GM18519 (cell line): Measurements from ENCODE around the gene ID4.
A peak's percentile ranks its signal among the peaks of the same experiment; 100 is the strongest.

ENCODE experiments used
- ATAC-seq: cut with Tn5 transposase; IDR thresholded peaks from one replicate; pipeline ENCODE4 v1.9.1; 2021; ENCODE audit warnings: mild to moderate bottlenecking, moderate library complexity; ENCODE audit not compliant: unreplicated experiment, low FRiP score

ID4 gene, protein sequence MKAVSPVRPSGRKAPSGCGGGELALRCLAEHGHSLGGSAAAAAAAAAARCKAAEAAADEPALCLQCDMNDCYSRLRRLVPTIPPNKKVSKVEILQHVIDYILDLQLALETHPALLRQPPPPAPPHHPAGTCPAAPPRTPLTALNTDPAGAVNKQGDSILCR

DNA sequence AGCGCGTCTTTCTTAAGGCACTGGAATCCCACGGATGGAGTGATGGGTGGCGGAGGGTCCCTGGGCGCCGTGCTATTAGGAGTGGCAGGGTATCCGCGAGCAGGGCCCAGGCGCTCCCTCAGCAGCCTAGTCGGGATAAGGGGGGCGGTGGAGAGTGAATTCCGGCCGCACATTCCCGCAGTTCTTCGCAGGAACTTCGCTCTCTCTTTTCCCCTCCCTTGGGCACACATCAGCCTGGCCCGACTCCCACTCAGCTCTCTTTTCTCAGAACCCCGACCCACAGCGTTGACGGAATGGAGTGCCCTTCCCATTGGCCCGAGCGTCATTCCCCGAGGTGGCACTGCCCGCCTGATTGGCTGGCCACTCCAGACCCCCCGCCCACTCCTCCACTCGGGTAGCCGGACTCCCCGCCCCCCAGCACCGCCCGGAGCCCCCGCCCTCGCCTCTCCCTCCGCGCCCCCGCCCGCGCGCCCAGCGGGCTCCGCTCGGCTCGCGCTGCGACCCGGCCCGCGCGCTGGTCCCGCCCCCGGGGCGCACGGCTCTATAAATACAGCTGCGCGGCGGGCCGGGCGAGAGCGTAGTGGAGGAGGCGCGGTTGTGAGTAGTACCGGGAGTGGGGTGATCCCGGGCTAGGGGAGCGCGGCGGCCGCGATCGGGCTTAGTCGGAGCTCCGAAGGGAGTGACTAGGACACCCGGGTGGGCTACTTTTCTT is at the start of gene ID4:
ID4 (plus strand) TSS at position 572 of the 712 bp plus-strand sequence. CDS start 385 bp downstream, outside the sequence.
- no peak for ATAC-seq

DNA sequence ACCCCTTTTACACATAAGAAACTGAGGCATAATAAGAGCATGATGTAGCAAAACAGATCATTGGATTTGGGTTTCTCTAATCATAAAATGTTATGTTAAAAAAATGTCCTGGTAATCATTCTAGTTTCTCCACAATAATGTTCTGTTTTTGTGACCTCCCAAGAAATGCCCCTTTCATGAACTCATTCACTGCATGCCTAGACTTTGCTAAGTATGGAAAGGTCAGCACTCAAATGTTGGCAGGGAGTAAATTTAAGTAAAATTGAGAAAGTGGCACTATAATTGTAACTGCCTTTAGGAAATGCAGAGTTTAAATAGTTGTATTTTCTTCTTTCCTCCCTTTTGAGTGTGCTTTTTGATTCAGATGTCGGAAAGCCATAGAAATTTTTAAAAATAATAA is 48.5 kb upstream of the ID4 start:
- no peak for ATAC-seq

DNA sequence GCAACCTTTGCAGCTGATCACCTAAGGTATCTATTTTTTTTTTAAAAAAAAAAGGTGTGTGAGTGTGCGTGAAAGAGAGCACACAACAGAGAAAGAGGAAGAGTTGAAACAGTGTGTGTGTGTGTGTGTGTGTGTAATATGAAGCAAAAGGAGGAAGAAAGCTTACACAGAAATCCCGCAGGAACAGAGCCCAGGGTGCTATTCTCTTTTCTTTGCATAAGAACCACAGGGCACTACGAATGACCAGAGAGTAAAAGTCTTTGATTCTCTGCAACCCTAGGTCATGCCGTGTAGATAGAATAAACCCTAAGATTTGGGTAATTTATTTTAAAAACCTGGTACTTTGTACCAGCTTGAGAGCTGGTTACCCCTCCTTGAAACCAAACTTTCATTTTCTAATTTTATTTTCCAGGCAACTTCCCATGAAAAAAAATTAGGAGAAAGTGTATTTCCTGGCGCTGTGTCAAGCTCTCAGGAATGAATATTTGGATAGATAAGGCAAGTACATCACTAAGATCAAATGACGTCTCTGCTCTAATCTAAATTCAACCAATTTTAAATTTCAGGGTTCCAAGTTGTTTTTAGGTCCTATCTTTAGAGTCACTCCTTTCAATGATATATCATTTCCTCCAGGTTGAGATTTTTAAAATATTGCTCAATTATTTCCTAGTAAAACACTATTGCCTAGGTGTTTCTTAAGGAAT is 47.9 kb upstream of the ID4 start:
- ATAC-seq, result no peak

DNA sequence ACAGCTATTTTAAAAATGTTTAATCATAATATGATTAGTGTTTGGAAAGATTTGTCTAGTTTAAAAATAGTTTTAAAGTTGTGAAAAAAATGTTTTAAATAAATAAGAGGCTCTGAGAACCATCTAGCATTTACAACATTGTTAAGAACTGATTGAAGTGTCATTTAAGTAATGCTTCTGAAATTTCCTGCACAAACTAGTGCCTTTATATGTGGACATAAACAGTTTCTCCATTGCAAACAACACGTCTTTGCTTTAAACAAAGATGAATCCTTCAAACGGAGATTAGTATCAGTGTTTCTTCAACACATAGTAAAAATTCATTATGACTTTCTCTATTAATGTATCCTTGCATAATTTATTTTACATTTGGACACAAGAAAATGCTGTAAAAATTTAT is 45.9 kb upstream of the ID4 start:
- no peak for ATAC-seq

DNA sequence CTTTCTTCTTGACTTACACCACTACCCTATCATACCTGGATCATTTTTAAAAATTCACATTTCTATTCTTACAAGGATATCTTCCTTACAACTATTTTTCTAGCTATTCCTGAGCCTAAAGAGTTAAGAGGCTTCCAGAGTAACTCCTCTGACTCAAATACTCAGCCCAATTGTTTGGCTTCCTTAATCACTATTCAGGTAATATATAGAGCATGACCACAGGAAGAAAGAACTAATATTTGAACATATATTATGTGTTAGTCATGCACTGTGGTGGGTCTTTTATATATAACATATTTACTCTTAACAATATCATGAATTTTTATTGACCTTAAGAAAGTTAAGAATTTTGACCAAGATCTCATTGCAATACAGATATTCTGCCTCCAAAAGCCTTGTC is 42.0 kb upstream of the ID4 start:
- ATAC-seq, result no peak

DNA sequence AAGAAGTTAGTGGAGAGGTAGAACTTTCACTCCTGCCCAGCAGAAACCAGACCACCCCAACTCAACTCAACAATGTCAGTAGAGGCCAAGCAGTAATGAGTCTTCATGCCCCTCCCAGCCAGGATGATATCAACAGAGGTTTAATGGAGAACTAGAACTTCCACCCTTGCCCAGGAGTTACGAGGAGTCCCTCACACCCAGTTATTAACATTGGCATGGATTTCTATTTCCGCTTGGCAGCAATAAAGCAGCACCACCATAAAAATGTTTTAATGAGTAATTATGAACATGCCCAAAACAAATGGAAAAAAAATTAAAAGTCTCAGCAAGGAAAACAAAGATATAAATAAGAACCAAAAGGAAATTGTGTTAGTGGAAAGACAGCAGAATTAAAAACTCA is 40.7 kb upstream of the ID4 start:
- ATAC-seq, result no peak

DNA sequence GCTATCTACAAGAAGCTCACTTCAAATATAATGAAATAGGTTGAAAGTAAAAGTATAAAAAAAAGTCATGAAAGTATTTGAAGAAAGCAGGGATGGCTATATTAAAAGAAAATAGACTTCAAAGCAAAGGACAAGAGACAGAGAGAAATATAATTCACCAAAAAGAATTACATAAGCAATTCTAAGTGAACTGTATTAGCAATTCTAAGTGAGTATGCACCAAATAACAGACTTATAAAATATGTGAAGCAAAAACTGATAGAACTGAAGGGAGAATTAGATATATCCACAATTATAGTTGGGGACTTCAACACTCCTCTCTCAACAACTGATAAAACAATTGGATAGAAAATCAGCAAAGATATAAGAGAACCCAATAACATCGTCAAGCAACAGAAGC is 38.8 kb upstream of the ID4 start:
- no peak for ATAC-seq

DNA sequence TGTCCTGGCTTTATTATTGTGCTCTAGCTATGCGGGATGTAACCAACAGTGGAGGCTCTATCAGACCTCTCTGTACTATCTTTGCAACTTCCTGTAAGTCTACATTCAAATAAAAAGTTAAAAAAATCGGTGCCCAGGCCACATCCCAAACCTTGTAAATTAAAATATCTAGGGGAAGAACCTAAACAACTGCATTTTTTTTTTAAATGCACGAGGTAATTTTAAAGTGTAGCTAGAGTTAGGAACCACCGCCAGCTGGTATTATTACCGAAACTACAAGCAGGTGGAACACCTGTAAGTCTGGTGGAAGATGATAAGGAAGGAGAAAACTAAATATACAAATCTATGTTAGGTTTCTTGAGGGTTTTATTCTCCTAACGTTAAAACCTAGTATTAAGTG is 34.5 kb upstream of the ID4 start:
- no peak for ATAC-seq

DNA sequence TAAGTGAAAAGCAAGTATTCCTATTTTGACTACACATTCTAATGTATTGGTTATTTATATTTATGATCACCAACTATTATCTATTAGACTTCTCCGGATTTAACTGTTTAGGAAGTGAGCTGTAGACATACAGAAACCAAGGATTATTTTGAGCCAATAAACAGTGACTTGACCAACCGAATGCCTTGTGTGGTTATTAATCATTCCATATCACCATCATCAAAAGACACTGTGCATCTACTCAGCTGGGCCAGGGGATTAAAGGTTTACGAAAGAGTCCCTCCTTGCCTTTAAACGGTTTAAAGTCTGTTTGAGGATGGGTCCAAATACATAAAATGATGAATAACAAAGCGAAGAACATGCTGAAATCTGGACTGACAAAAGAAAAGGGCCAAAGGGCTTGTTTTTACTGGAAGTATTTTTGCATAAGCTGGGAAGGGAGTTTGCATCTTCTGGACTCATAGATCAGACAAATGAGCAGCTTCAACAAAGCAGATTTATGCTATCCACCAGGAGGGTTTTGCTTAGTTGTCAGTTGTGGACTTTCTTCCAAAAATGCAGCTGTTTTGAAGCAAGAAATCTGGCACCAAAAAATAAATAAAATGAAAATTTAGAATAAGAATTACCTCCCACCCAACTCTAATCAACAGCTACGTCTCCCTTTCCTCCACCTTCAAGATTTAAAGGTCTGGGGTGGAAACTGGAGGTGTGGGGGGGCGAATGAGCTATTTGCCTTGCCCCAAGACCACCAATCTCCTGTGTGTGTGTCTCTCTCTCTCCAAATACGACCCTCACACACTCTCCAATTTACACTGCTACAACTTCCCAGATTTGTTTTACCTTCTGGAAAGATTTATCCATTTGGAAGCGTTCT is 33.6 kb upstream of the ID4 start:
- ATAC-seq, result no peak

DNA sequence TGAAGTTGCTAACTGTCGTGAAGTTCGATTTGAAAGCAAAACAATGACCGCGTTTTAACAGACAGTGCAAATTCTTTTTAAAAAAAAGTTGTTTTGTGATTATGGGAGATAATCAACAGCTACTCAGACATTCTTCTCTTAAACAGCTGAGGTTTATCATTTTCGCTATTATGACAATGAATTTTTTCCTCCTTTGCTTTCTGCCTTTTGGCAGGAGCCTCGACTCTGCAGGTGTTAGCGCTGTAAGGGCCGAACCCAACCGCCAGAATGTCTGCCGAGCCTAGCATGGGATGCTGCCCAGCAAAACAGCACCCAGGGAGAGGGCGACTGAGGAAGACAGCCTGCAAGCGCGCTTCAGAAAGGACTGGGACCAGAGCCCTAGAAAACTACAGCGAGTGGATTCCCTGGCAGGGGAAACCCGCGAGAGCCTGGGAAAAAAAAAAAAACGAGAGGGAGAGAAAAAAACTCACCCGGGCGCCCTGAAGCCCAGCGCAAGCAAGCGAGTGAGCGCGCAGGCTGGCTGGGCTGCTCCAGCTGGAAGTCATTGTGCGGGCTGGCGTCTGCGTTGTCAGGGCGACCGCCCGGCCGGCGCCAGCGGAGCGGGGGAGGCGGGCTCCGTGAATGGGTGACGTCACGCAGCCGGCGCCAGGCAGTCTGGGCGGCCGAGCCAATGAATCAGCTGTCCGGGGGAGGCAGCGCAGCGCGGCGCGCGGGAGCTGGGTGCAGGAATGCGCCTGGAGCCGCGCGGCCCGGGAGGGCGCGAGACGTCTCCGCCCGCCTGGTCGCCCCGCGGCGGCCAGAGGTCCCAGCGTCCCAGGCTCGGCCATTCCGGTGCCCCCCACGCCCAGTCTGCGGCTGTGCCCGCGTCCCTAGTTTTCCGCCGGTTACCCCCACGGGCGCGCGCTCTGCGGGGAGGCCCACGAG is 32.7 kb upstream of the ID4 start:
- ATAC-seq, result peak; percentile 95

DNA sequence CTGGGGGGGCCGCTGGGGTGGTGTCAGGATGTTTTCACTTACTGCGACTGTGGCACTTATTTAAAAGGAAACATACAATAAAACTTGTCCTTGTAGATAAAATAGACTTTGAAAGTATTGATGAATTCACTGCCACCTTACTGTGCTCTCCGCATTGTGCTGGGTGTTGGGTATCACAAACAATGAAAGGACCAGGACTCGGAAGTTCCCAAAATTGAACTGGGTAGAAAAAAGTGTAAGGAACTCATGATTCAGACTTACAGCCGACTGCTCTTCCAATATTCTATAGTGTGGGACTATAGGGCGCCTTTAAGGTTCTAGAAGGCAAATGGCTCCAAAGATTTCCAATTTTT is 32.1 kb upstream of the ID4 start:
- ATAC-seq, result no peak

DNA sequence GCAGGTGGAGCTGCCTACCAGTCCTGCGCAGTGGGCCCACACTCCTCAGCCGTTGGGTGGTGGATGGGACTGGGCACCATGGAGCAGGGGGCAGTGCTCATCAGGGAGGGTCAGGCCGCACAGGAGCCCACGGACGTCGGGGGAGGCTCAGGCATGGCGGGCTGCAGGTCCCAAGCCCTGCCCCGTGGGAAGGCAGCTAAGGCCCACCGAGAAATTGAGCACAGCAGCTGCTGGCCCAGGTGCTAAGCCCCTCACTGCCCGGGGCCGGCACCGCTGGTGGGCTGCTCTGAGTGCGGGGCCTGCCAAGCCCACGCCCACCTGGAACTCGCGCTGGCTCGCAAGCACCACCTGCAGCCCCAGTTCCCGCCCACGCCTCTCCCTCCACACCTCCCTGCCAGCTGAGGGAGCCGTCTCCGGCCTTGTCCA is 30.2 kb upstream of the ID4 start:
- ATAC-seq, result no peak

DNA sequence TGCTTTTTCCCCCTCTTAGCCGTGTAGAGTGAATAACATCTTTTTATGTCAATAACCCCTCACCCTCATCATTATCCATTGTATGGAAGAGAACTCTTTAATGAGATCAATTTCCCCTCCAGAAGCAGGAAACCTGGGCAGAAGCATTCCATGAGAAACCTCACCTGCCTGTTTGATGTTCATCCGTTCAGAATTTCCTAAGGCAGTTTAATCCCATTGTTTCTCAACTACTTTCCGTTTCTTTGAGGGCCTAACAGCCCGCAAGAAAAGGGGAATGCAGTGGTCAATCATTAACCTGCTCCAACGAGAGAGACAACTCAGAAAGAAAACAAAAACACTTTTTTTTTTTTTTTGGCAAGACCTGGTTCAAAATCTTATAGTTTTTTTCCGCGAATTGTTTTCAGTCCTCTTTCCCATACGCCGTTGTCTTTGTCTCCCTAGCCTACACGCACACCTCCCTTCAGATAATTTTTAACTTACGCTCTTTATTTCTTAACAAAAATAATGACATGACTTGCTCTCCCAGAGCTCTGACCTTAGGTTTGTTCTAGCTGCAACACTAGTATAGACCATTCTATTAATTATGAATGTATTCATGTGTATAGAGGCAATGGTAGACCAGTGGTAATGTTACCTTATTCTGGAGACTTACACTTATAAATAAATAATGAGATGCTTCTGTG is 25.6 kb upstream of the ID4 start:
- ATAC-seq, result no peak

DNA sequence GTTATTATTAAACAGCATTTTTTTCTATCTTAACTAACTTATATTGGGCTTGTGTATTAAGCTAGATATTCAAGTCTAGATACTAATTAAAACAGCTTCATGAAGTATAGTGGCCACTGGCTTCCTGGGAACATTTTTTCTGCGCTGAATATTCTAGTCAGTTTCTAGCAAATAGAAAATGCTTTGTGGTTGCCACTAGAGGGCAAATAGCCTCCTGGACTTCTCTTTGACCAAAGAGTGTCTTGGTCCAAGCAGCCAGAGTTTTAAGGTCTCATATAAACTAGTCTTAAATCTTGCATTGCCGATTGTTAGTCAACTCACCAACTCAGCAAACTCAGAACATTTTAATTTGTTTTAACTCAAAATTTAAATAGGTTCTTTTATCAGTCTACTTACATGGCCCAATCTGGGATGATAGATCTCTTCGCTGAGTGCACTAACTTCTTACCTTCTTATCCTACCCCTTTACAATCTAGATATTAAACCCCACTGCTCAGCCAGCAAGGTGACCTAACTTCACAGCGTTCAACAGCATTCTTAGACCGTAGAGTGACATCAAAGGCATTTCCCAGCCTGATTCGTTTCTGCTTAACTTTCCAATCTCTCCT is 24.6 kb upstream of the ID4 start:
- ATAC-seq, result peak; percentile 72

DNA sequence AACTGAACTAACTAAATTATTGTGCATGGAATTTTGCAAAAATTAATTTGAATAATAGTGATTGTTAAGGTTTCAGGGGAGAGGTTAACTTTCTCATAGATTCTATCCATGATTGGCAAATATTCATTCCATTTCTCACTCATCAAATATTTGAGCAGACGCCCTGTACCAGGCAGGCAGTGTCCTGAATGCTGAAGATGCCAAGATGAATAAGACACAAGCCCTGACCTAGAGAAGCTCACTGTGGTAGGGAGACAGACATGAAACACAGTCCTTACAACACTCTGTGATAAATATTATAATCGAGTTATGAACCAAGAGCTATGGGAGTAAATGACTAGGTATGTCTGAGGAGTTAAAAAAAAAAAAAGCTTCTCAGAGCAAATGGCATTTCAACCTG is 18.4 kb upstream of the ID4 start:
- ATAC-seq, result no peak

DNA sequence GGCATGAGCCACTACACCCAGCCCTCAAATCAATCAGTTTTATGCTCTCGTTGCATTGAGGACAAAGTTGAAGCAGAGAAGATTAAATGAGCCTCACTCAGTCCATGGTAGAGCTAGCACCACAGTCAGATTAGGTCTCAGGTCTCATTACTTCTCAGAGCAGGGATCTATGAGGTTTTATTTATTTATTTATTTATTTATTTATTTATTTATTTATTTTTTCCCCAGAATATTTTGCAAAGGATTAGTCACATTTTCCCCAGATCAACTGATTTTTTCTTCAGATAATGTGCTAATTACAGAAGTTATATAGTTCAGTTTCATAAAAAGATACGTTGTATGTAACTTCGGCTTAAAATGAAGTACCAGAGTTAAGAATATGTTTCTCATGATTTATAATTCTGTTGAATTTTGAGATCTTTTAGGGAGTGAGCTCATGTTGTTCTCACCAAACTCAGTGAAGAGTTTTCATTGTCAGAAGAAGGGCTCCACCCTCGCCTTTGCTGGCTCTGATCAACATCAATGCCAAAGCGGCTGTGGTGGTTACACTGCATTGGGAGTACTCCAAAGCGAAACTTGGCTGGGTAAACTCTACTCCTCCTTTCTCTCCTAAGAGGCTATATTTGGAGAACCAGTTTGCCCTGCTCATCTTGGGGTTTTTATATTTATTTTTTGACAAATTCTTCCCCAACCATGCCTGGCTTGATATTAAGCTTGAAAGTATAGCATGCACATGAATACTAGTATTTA is 12.9 kb upstream of the ID4 start:
- ATAC-seq, result no peak

DNA sequence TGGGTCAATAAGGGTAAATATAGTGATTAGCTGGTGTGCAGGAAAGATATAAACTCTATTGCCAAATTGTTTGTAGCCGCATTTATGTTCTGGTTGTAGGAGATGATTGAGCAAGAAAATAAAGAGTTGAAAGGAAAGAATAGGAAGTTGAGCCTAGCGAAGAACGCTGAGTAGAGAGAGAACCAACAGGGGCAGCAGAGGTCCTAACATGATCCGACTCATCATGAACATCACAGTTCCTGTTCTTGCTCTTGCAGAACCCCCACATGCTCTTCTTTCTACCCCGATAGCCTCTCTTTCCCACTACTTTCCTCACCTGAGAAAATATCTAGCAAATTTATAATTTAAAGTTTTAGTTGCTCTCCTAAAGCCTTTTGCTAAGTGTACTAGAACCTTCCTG is 9.9 kb upstream of the ID4 start:
- no peak for ATAC-seq

DNA sequence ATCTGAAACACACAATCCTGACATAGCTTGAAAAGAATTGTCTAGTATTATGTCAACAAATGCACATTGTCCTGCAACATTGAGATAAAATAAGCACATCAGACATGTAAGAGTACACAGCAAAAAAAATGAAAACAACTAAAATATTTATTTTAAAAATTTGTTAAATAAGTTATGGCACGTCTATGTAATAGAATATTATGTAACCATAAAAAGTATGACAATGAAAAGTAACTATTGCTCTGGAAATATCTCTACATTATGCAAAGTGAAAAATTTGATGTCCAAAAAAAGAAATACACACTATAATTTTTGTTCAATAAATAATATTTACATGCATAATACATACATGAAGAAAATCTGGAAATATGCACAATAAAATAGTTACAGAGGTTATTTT is 9.3 kb upstream of the ID4 start:
- no peak for ATAC-seq
